CD8-positive, alpha-beta memory T cell (primary cell): Measurements from ENCODE around the gene GRIA1. TPM values are rescaled to one million over a fixed set of nuclear protein-coding genes. Genes with fewer than 3 reads are reported as not detected.
A peak's percentile ranks its signal among the peaks of the same experiment; 100 is the strongest.
"Not testable (repeated sequence)": the region's sequence is repeated elsewhere in the genome, so short reads cannot be mapped to it uniquely, and the experiment has no call there.

ENCODE experiments used
- CTCF ChIA-PET: fragments of 350-600 bp; sonication (Branson Sonifier 250); formaldehyde crosslinking; loops from one replicate; lab custom pipeline; 2021; ENCODE audit warnings: antibody characterized with exemption; lab: Charles Lee
- POLR2A ChIA-PET: fragments of 350-600 bp; sonication (Branson Sonifier 250); formaldehyde crosslinking; loops from one replicate; lab custom pipeline; 2021; ENCODE audit warnings: antibody characterized with exemption; lab: Charles Lee
- DNase-seq, 5 donors: peaks; one replicate each; pipeline versions ENCODE4 v3.0.0 to v3.0.0-alpha.2; 2020 to 2022; ENCODE audit warnings: mixed read lengths in 1 of 5
- H3K27ac ChIP-seq: one replicate; pipeline ENCODE4 v1.7.0; 2013; ENCODE audit warnings: low read depth, mild to moderate bottlenecking, low read length, moderate library complexity
- H3K27me3 ChIP-seq: 2 replicates; pipeline ENCODE4 v1.7.0; 2013; ENCODE audit warnings: low read length, mild to moderate bottlenecking; ENCODE audit not compliant: insufficient read depth, poor library complexity, severe bottlenecking
- H3K36me3 ChIP-seq: 2 replicates; pipeline ENCODE4 v1.7.0; 2013; ENCODE audit warnings: mild to moderate bottlenecking, low read length, moderate library complexity; ENCODE audit not compliant: insufficient read depth
- H3K4me1 ChIP-seq: 2 replicates; pipeline ENCODE4 v1.7.0; 2013; ENCODE audit warnings: mild to moderate bottlenecking, low read length, moderate library complexity; ENCODE audit not compliant: insufficient read depth
- H3K4me3 ChIP-seq: 2 replicates; pipeline ENCODE4 v1.7.0; 2013; ENCODE audit warnings: mild to moderate bottlenecking, low read length
- H3K9me3 ChIP-seq: 2 replicates; pipeline ENCODE4 v1.7.0; 2013; ENCODE audit warnings: mild to moderate bottlenecking, low read length
- H3K27ac Mint-ChIP-seq, 8 donors: one replicate each; pipeline ENCODE4 v1.8.0; 2020 to 2021; ENCODE audit warnings: mixed read lengths in 8 of 8, mild to moderate bottlenecking in 6 of 8, inconsistent platforms in 3 of 8, moderate library complexity in 3 of 8
- H3K27me3 Mint-ChIP-seq, 2 donors: one replicate each; pipeline ENCODE4 v1.8.0; 2020 to 2021; ENCODE audit warnings: mixed read lengths in 2 of 2, mild to moderate bottlenecking in 1 of 2, moderate library complexity in 1 of 2
- H3K36me3 Mint-ChIP-seq, 3 donors: one replicate each; pipeline ENCODE4 v1.8.0; 2020 to 2021; ENCODE audit warnings: mixed read lengths in 3 of 3, inconsistent platforms in 1 of 3, mild to moderate bottlenecking in 1 of 3
- H3K4me1 Mint-ChIP-seq, 3 donors: one replicate each; pipeline ENCODE4 v1.8.0; 2020 to 2021; ENCODE audit warnings: mixed read lengths in 3 of 3, inconsistent platforms in 1 of 3, mild to moderate bottlenecking in 1 of 3
- H3K4me3 Mint-ChIP-seq, 7 donors: one replicate each; pipeline ENCODE4 v1.8.0; 2020 to 2021; ENCODE audit warnings: mixed read lengths in 7 of 7, mild to moderate bottlenecking in 6 of 7, moderate library complexity in 4 of 7, inconsistent platforms in 2 of 7
- H3K9me3 Mint-ChIP-seq, 5 donors: one replicate each; pipeline ENCODE4 v1.8.0; 2020 to 2022; ENCODE audit warnings: mixed read lengths in 5 of 5, mild to moderate bottlenecking in 3 of 5, moderate library complexity in 2 of 5, inconsistent platforms in 1 of 5
- polyA plus RNA-seq: library from polyadenylated mRNA; unstranded; fragments of 300-500 nt; fragmentation: Illumina TruSeq; gene quantifications from one replicate; pipeline ENCODE4 v1.2.3, GENCODE V29; 2021
- total RNA-seq, 2 experiments: library from RNA; stranded (reverse); gene quantifications; one replicate each; pipeline ENCODE4 v1.2.3, GENCODE V29; 2021

The GRIA1 gene
- total and polyA plus RNA-seq, 3 experiments from 2014 or later: not detected

DNA sequence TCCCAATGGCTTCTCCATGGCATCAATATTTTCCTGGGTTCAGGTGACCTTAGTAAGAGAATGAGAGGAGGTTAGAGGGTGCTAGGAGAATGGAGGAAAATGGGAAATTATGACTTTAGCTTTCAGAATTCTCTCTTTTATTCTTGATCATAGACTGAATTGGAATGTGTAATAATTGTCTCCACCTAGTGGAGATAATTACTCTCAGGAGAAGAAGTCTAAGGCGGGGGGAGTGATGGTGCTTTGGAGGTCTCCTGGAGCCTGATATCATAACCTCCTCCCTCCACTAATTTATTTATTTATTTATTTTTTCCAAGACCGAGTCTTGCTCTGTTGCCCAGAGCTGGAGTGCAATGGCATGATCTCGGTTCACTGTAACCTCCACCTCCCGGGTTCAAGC lies 221.3 kb downstream of the GRIA1 start:
- CTCF ChIA-PET: no interaction called here
- H3K4me3 ChIP-seq: no peak overlapping the region
- H3K27ac Mint-ChIP-seq: no peak overlapping the region
- DNase-seq: no peak
- H3K27me3 ChIP-seq: no peaks in the 10 kb centered on the region
- H3K4me1 Mint-ChIP-seq: no peaks in the 10 kb centered on the region
- H3K9me3 Mint-ChIP-seq: no peaks in the 10 kb centered on the region
- no peak overlapping the region for H3K27ac ChIP-seq
- H3K36me3 ChIP-seq: no peaks in the 10 kb centered on the region
- H3K9me3 ChIP-seq: no peaks in the 10 kb centered on the region
- no peaks in the 10 kb centered on the region for H3K36me3 Mint-ChIP-seq
- no peak overlapping the region for H3K4me3 Mint-ChIP-seq
- POLR2A ChIA-PET: no interaction called here
- H3K4me1 ChIP-seq: no peaks in the 10 kb centered on the region
- peaks cover 0 to 3% of the 10 kb centered on the region in 2 donors for H3K27me3 Mint-ChIP-seq

DNA sequence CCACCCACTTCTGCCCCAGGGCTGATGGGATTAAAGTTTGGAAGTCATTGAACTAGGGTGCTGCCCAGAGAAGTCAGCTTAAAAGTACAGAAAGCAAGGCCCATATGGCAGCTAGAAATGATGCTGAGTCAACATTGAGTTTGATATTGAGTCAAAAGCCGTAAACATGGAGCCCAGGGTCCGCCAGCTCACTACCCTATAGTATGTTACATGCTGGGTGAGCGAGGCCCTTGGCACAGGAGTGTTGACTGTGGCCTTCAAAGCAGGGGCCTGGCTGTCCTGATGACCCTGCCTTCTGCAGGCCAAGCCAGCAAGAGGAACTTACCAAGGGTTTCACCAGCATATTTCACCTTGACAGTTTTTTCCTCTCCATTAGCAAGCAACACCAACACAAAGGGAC lies 222.5 kb downstream of the GRIA1 start:
- Mint-ChIP-seq H3K4me1 (no peaks in the 10 kb centered on the region), H3K4me3 (no peak overlapping the region), H3K27me3 (peaks cover 0 to 3% of the 10 kb centered on the region in 2 donors), H3K9me3 (no peaks in the 10 kb centered on the region), H3K27ac (no peak overlapping the region), H3K36me3 (no peaks in the 10 kb centered on the region)
- Histone ChIP-seq H3K27me3 (no peaks in the 10 kb centered on the region), H3K36me3 (no peaks in the 10 kb centered on the region), H3K27ac (no peak overlapping the region), H3K9me3 (no peaks in the 10 kb centered on the region), H3K4me1 (no peaks in the 10 kb centered on the region), H3K4me3 (no peak overlapping the region)
- DNase-seq: no peak
- ChIA-PET CTCF (no interaction called here), POLR2A (no interaction called here)

DNA sequence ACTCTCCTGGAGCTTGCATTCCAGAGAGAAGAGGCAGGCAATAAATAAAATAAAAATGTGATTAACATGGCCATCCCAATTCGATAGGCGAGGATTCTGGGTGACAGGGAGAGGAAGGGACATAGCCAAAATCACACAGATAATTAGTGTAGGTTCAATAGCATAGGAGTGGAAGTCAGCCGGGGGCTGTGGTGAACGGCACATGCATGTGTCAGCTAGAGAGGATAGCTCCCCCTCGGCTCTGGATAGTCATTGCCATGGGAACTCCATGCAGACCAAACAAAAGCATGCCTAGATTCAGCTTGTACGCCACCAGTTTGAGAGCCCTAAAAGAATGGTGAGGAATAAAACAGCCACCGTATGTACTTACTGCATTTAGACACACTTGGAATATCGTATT lies 223.5 kb downstream of the GRIA1 start:
- peaks cover 0 to 3% of the 10 kb centered on the region in 2 donors for H3K27me3 Mint-ChIP-seq
- H3K27ac Mint-ChIP-seq: no peak overlapping the region
- Histone ChIP-seq H3K27ac (no peak overlapping the region), H3K4me3 (no peak overlapping the region), H3K27me3 (no peaks in the 10 kb centered on the region), H3K9me3 (no peaks in the 10 kb centered on the region), H3K36me3 (no peaks in the 10 kb centered on the region), H3K4me1 (no peaks in the 10 kb centered on the region)
- no peaks in the 10 kb centered on the region for H3K36me3 Mint-ChIP-seq
- no peak overlapping the region for H3K4me3 Mint-ChIP-seq
- ChIA-PET CTCF (interaction anchor here (1.7 kb wide), 1 partner anchor 9 kb away, joined by 3 read pairs; no protein-coding TSS in a partner anchor), POLR2A (no interaction called here)
- DNase-seq: no peak
- no peaks in the 10 kb centered on the region for H3K4me1 Mint-ChIP-seq
- H3K9me3 Mint-ChIP-seq: no peaks in the 10 kb centered on the region

DNA sequence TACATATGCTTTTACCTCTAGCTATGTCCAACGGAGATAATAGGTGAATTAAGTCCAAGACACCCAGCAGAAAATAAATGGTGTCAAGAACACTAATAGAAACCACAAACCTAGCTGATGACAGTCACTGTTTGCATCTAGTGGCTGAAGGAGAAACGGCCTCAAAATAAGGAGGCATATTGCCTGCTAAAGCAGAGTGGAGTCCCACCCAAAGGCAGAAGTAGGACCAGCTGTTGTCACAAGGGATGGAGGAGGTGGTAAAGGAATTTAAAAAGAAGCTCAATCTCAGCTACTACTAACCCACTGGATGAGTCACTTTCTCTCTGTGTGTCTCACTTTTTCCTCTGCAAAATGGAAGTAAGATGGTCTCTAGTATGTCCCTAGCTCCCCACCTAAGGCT lies 224.3 kb downstream of the GRIA1 start:
- no peak overlapping the region for H3K27ac ChIP-seq
- H3K4me3 Mint-ChIP-seq: no peak overlapping the region
- H3K9me3 ChIP-seq: no peaks in the 10 kb centered on the region
- H3K4me1 ChIP-seq: no peaks in the 10 kb centered on the region
- H3K4me1 Mint-ChIP-seq: no peaks in the 10 kb centered on the region
- no peaks in the 10 kb centered on the region for H3K27me3 ChIP-seq
- DNase-seq: no peak
- H3K9me3 Mint-ChIP-seq: no peaks in the 10 kb centered on the region
- H3K27me3 Mint-ChIP-seq: peaks cover 0 to 3% of the 10 kb centered on the region in 2 donors
- POLR2A ChIA-PET: no interaction called here
- CTCF ChIA-PET: interaction anchor here (1.7 kb wide), 1 partner anchor 9 kb away, joined by 3 read pairs; no protein-coding TSS in a partner anchor
- no peak overlapping the region for H3K27ac Mint-ChIP-seq
- H3K4me3 ChIP-seq: no peak overlapping the region
- no peaks in the 10 kb centered on the region for H3K36me3 Mint-ChIP-seq
- H3K36me3 ChIP-seq: no peaks in the 10 kb centered on the region

DNA sequence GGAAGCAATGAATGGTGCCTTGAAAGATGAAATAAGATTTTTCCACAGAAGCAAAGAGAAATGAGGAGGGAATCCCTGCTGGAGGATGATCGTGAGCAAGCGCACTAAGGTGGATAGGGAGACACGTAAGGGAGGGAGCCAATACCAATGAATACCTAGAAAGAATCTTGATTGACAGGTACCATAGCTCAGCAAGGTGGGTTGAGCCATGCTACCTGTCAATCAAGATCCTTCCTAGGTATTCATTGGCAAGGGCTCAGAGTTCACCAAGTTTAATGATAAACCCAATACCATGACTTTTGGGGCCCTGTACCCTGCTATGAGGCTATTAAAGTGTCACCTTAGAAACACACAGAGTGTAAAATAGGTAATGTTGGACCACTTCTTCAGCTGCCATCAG lies 226.8 kb downstream of the GRIA1 start:
- peaks cover 0 to 1% of the 10 kb centered on the region in 2 donors for H3K27me3 Mint-ChIP-seq
- Histone ChIP-seq H3K36me3 (no peaks in the 10 kb centered on the region), H3K27ac (no peak overlapping the region), H3K4me1 (no peaks in the 10 kb centered on the region), H3K9me3 (no peaks in the 10 kb centered on the region), H3K27me3 (no peaks in the 10 kb centered on the region), H3K4me3 (no peak overlapping the region)
- H3K27ac Mint-ChIP-seq: no peak overlapping the region
- H3K36me3 Mint-ChIP-seq: no peaks in the 10 kb centered on the region
- H3K9me3 Mint-ChIP-seq: no peaks in the 10 kb centered on the region
- ChIA-PET CTCF (no interaction called here), POLR2A (no interaction called here)
- no peaks in the 10 kb centered on the region for H3K4me1 Mint-ChIP-seq
- no peak overlapping the region for H3K4me3 Mint-ChIP-seq
- no peak for DNase-seq

DNA sequence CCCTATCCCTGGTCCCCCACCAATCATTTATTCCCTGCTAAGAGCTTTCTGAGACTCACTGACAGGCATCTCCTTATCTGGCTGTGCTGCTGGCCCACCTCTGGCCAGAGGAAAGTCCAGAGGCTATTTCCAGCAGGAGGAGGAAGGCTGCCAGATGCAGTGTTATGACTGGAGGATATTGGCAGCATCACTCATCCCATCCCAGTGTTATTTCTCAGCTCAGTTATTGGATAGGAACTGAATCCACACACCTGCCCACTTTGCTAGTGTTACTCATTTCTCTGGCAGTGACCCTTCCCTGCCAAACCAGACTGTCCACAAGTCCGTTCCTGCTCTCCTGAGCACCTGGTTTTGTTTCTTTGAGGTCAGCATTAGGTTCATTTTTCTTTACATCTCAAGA lies 228.2 kb downstream of the GRIA1 start:
- no peak for DNase-seq
- Histone ChIP-seq H3K36me3 (no peaks in the 10 kb centered on the region), H3K27ac (no peak overlapping the region), H3K9me3 (no peaks in the 10 kb centered on the region), H3K27me3 (no peaks in the 10 kb centered on the region), H3K4me3 (no peak overlapping the region), H3K4me1 (no peaks in the 10 kb centered on the region)
- no peak overlapping the region for H3K4me3 Mint-ChIP-seq
- H3K27me3 Mint-ChIP-seq: no peaks in the 10 kb centered on the region
- H3K36me3 Mint-ChIP-seq: no peaks in the 10 kb centered on the region
- H3K27ac Mint-ChIP-seq: no peak overlapping the region
- peaks cover 0 to 5% (median 0%) of the 10 kb centered on the region in 5 donors for H3K9me3 Mint-ChIP-seq
- no peaks in the 10 kb centered on the region for H3K4me1 Mint-ChIP-seq
- CTCF ChIA-PET: no interaction called here
- POLR2A ChIA-PET: no interaction called here

DNA sequence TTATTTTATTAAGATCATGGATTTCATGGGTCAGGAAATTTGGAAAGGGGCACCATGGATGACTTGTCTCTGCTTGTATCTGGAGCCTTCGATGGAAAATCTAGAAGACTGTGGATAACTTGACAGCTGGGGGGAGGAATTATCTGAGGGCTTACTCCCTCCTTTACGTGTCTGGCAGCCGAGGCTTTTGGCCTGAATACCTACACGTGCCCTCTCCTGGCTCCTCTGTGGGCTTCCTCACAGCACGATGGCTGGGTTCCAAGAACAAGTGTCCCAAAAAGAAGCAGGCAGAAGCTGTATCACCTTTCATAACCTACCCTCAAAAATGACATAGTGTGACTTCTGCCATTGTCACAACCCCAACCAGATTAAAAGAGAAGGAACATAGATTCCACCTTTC lies 228.9 kb downstream of the GRIA1 start:
- DNase-seq: no peak
- Mint-ChIP-seq H3K4me3 (no peak overlapping the region), H3K36me3 (no peaks in the 10 kb centered on the region), H3K4me1 (no peaks in the 10 kb centered on the region), H3K9me3 (peaks cover 0 to 5% (median 0%) of the 10 kb centered on the region in 5 donors), H3K27ac (no peak overlapping the region), H3K27me3 (no peaks in the 10 kb centered on the region)
- no peaks in the 10 kb centered on the region for H3K9me3 ChIP-seq
- H3K36me3 ChIP-seq: no peaks in the 10 kb centered on the region
- H3K27ac ChIP-seq: no peak overlapping the region
- ChIA-PET CTCF (no interaction called here), POLR2A (no interaction called here)
- no peaks in the 10 kb centered on the region for H3K27me3 ChIP-seq
- no peak overlapping the region for H3K4me3 ChIP-seq
- no peaks in the 10 kb centered on the region for H3K4me1 ChIP-seq

DNA sequence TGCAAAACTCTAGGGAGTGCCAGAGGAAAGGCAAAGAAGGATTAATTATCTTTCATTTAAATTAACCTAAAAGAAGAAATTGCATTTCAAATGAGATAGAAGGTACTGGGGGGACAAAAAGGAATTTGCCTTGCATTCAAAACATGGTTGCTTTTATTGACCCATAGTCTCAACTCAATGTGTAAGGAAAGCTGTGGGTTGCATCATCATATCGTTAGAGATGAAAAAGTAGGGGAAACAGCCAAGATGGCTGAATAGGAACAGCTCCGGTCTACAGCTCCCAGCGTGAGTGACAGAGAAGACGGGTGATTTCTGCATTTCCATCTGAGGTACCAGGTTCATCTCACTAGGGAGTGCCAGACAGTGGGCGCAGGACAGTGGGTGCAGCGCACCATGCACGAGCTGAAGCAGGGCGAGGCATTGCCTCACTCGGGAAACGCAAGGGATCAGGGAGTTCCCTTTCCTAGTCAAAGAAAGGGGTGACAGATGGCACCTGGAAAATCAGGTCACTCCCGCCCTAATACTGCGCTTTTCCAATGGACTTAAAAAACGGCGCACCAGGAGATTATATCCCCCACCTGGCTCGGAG lies 232.6 kb downstream of the GRIA1 start:
- H3K4me1 Mint-ChIP-seq, H3K4me3 ChIP-seq, H3K36me3 ChIP-seq, DNase-seq, H3K9me3 Mint-ChIP-seq, H3K27ac ChIP-seq, H3K4me3 Mint-ChIP-seq, H3K27me3 Mint-ChIP-seq, H3K9me3 ChIP-seq, POLR2A ChIA-PET, H3K4me1 ChIP-seq, H3K36me3 Mint-ChIP-seq, H3K27me3 ChIP-seq: not testable (repeated sequence)
- CTCF ChIA-PET: interaction anchor here (0.9 kb wide), 1 partner anchor 9 kb away, joined by 3 read pairs; no protein-coding TSS in a partner anchor
- peak overlapping the region in 1 of 8 donors; percentile 38 for H3K27ac Mint-ChIP-seq
